A673 (cell line): ENCODE measurements around the gene BACH2.

Experiments used
- EZH2 ChIP-seq: fragments of 200-600 bp; sonication (generic); IDR thresholded peaks from 2 replicates; pipeline ENCODE4 v1.6.1; 2017; ENCODE audit warnings: borderline replicate concordance, low read depth, mild to moderate bottlenecking, mixed read lengths, antibody characterized with exemption, low read length; ENCODE audit not compliant: poor library complexity, severe bottlenecking
- TF ChIP-seq, protein P1 (sequence below): fragments of 300-800, 200-600 bp; sonication (generic); conservative IDR thresholded peaks from 2 replicates; pipeline ENCODE4 v1.5.1; 2017; ENCODE audit warnings: low read depth, mild to moderate bottlenecking, antibody characterized with exemption, low read length, moderate library complexity, mixed read lengths

DNA sequence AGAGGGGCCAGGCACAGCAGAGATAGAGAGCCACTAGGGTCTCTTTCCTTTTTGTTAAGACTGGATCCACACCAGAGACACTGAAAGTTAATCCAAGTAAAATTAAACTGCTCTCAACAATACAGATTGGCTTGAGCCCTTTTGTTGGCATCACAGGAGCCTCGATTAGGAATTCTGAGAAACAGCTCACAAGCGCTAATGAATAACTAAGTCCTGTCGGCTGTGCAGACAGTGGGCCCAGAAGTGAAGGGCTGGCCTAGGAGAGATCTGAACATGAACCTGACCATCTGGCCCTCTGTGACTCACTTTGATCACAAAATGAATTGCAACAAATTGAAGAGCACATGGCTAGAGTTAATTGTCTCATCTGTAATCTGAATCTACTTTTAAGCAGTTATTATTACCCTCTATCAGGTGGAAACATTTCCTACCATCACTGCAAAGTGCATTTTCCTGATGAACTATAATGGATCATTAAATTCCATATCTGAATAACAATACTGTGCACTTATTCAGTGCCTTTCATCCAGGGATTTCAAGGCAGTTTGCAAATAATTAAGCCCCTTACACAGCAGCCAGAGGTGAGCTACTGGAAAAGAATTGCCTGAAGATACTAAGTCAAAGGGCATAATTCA lies 3.2 kb downstream of the BACH2 start:
- TF ChIP-seq, protein P1, sequence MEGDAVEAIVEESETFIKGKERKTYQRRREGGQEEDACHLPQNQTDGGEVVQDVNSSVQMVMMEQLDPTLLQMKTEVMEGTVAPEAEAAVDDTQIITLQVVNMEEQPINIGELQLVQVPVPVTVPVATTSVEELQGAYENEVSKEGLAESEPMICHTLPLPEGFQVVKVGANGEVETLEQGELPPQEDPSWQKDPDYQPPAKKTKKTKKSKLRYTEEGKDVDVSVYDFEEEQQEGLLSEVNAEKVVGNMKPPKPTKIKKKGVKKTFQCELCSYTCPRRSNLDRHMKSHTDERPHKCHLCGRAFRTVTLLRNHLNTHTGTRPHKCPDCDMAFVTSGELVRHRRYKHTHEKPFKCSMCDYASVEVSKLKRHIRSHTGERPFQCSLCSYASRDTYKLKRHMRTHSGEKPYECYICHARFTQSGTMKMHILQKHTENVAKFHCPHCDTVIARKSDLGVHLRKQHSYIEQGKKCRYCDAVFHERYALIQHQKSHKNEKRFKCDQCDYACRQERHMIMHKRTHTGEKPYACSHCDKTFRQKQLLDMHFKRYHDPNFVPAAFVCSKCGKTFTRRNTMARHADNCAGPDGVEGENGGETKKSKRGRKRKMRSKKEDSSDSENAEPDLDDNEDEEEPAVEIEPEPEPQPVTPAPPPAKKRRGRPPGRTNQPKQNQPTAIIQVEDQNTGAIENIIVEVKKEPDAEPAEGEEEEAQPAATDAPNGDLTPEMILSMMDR: no peak
- TF ChIP-seq EZH2: no peak
